PC-3 (cell line): ENCODE data around the gene FOXB1. TPM values are rescaled to one million over a fixed set of nuclear protein-coding genes. Genes with fewer than 3 reads are reported as not detected.

Experiments used
- ATAC-seq: fragments of 200-7000 bp; cut with Tn5 transposase; 2 replicates; pipeline ENCODE4 v1.9.1; 2020; ENCODE audit warnings: mild to moderate bottlenecking, moderate library complexity
- BruUV-seq: library from RNA; stranded (reverse); fragments of 400-500 nt; replicated peaks from 2 replicates; lab custom pipeline; 2021; lab: Mats Ljungman, UMichigan
- CTCF ChIA-PET: fragments of 300-600 bp; sonication (Branson Sonifier 250); formaldehyde crosslinking; loops from one replicate; lab custom pipeline; 2022; ENCODE audit warnings: antibody characterized with exemption; lab: Charles Lee
- POLR2A ChIA-PET: fragments of 300-600 bp; sonication (Branson Sonifier 250); formaldehyde crosslinking; loops from one replicate; lab custom pipeline; 2022; ENCODE audit warnings: antibody characterized with exemption; ENCODE audit not compliant: unreplicated experiment; lab: Charles Lee
- DNase-seq: peaks from one replicate; pipeline ENCODE4 v3.0.0-alpha.2; 2015
- H2AFZ ChIP-seq: fragments of 300-600 bp; sonication (generic); 2 replicates; pipeline ENCODE4 v1.6.0; 2016; ENCODE audit warnings: antibody characterized with exemption, low read length
- H3F3A ChIP-seq: fragments of 300-600 bp; sonication (generic); one replicate; pipeline ENCODE4 v1.6.0; 2017; ENCODE audit warnings: antibody characterized with exemption, low read length, control low read depth, mild to moderate bottlenecking; ENCODE audit not compliant: unreplicated experiment
- H3K27ac ChIP-seq: fragments of 300-600 bp; sonication (generic); 2 replicates; pipeline ENCODE4 v1.5.1; 2016; ENCODE audit warnings: mild to moderate bottlenecking, low read length
- H3K27me3 ChIP-seq: fragments of 300-600 bp; sonication (generic); 2 replicates; pipeline ENCODE4 v1.6.1; 2016; ENCODE audit warnings: low read length, mixed read lengths
- H3K36me3 ChIP-seq: fragments of 300-600 bp; sonication (generic); 2 replicates; pipeline ENCODE4 v1.6.1; 2016; ENCODE audit warnings: low read depth, mixed run types, low read length, mixed read lengths
- H3K4me1 ChIP-seq: fragments of 300-600 bp; sonication (generic); 2 replicates; pipeline ENCODE4 v1.5.1; 2016; ENCODE audit warnings: low read length; ENCODE audit not compliant: insufficient read depth
- H3K4me2 ChIP-seq: fragments of 300-600 bp; sonication (generic); 2 replicates; pipeline ENCODE4 v1.6.0; 2016; ENCODE audit warnings: low read length
- H3K4me3 ChIP-seq: fragments of 300-600 bp; sonication (generic); 2 replicates; pipeline ENCODE4 v1.5.1; 2016; ENCODE audit warnings: mild to moderate bottlenecking, low read length, mixed read lengths
- H3K79me2 ChIP-seq: fragments of 300-600 bp; sonication (generic); 2 replicates; pipeline ENCODE4 v1.6.1; 2017; ENCODE audit warnings: low read length, mixed read lengths
- H3K9ac ChIP-seq: fragments of 300-600 bp; sonication (generic); 2 replicates; pipeline ENCODE4 v1.6.0; 2016; ENCODE audit warnings: mild to moderate bottlenecking, low read length
- H3K9me2 ChIP-seq: fragments of 300-600 bp; sonication (generic); replicated peaks from 2 replicates; pipeline ENCODE4 v1.6.1; 2016; ENCODE audit warnings: mixed run types, low read length, mixed read lengths
- H3K9me3 ChIP-seq: fragments of 300-600 bp; sonication (generic); 2 replicates; pipeline ENCODE4 v1.6.1; 2016; ENCODE audit warnings: low read length, mixed read lengths
- H4K20me1 ChIP-seq: fragments of 300-600 bp; sonication (generic); 2 replicates; pipeline ENCODE4 v1.6.1; 2016; ENCODE audit warnings: low read length, mixed read lengths
- EZH2 ChIP-seq: fragments of 300-600 bp; sonication (generic); IDR thresholded peaks from one replicate; pipeline ENCODE4 v1.6.1; 2017; ENCODE audit warnings: antibody characterized with exemption, mild to moderate bottlenecking, low read length; ENCODE audit not compliant: unreplicated experiment
- EZH2phosphoT487 ChIP-seq: fragments of 300-600 bp; sonication (generic); IDR thresholded peaks from 2 replicates; pipeline ENCODE4 v1.6.1; 2018; ENCODE audit warnings: mild to moderate bottlenecking, antibody characterized with exemption, low read length, borderline replicate concordance
- intact Hi-C: fragments of 100-400 bp; cut with micrococcal nuclease; formaldehyde crosslinking; loops from 2 replicates; pipeline ENCODE4 v1.9.0; 2023
- total RNA-seq: library from RNA; depleted of rRNA; stranded (reverse); fragments of >200 nt; gene quantifications from 2 replicates; pipeline ENCODE4 v1.2.3, GENCODE V29; 2014
- TF ChIP-seq, protein P1 (sequence below): fragments of 300-600 bp; sonication (generic); conservative IDR thresholded peaks from 2 replicates; pipeline ENCODE4 v1.5.1; 2017; ENCODE audit warnings: antibody characterized with exemption, low read depth, mild to moderate bottlenecking, low read length

Gene FOXB1
- total RNA-seq, 1 experiment from 2014 or later = not detected

DNA sequence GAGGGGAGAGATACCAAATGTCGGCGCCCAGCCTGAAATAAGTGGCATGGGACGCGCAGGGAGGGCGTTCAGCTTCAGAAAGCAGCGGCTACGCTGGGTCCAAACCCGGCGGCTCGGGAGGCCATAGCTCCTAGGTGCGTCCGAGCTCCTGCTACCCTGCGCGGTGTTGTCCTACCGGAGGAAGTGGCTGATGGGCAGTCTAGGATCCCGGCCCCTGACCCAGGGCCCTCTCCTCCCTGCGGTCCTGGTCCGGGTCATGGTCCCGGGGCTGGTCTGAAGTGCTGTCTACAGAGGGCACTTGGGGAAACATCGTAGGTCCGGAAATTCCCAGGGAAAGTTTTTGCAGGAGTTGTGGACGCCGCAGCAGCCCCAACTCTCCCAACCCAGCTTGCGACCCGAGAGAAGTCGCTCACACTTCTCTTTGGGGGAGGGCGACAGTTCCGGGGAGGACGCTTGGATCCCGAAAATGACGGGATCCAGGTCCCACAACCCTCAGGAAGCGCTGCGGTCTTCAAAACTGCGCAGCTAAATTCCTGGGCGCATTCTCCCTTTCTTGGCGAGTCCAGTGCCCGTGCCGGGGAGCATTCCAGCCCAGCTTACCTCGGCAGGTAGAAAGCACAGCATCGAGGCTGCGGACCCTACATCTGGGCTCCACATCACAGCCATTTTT is 9.1 kb upstream of the FOXB1 start:
- Histone ChIP-seq H3K4me3 (no peak overlapping the region), H3K4me2 (no peak overlapping the region), H2AFZ (no peak overlapping the region), H3K9ac (no peak overlapping the region), H3K36me3 (no peaks in the 10 kb centered on the region), H3F3A (no peaks in the 10 kb centered on the region), H3K4me1 (peaks cover 5% of the 10 kb centered on the region; the same call in 1 of the 2 replicates), H3K27ac (no peak overlapping the region), H4K20me1 (no peaks in the 10 kb centered on the region), H3K79me2 (no peaks in the 10 kb centered on the region), H3K9me2 (no peaks in the 10 kb centered on the region), H3K27me3 (peaks cover 90% of the 10 kb centered on the region), H3K9me3 (no peaks in the 10 kb centered on the region)
- ChIA-PET POLR2A (no interaction called here), CTCF (no interaction called here)
- no TSS peak for BruUV-seq
- DNase-seq = no peak
- intact Hi-C loops = loop anchor here (5.0 kb wide), 1 partner anchor 182 kb away; no protein-coding TSS in a partner anchor
- TF ChIP-seq, protein P1, sequence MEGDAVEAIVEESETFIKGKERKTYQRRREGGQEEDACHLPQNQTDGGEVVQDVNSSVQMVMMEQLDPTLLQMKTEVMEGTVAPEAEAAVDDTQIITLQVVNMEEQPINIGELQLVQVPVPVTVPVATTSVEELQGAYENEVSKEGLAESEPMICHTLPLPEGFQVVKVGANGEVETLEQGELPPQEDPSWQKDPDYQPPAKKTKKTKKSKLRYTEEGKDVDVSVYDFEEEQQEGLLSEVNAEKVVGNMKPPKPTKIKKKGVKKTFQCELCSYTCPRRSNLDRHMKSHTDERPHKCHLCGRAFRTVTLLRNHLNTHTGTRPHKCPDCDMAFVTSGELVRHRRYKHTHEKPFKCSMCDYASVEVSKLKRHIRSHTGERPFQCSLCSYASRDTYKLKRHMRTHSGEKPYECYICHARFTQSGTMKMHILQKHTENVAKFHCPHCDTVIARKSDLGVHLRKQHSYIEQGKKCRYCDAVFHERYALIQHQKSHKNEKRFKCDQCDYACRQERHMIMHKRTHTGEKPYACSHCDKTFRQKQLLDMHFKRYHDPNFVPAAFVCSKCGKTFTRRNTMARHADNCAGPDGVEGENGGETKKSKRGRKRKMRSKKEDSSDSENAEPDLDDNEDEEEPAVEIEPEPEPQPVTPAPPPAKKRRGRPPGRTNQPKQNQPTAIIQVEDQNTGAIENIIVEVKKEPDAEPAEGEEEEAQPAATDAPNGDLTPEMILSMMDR = no peak
- TF ChIP-seq EZH2phosphoT487 = no peak
- TF ChIP-seq EZH2 = no peak
- no peak for ATAC-seq

DNA sequence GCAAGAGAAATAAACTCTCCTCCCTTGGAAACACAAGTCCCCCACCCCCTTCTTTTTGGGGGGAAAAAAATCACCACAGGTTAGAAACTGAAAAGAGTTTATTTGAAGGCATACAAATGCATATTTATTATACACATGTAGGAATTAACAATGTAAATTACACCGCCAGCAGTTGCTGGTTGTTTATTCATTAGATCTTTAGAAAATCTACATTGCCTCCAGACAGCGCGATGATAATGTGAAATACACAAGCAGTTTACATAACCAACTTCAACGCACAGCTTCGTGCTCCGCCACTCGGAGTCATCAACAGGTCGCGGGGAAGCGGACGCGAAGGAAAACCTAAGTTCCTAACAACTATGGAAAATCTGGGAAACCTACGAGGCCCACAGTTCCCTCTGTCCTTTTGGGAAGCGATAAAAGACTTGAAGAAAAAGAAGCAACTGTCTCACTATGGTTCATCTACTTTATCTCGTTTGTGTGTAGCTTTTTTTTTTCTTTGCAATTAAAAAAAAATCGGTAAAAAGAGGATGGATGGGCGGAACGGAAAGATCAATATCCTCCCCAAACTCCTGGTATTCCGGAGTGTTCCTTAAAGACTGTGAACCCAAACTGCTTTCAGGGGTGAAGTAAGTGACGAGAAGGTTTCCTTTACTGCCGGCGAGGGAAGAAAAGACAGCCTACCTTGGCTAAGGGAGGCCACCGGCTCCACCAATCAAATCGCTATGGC is 8.4 kb upstream of the FOXB1 start:
- Histone ChIP-seq H3K4me2 (no peak overlapping the region), H3K9ac (no peak overlapping the region), H3K9me2 (no peaks in the 10 kb centered on the region), H3K4me1 (peaks cover 5% of the 10 kb centered on the region; the same call in 1 of the 2 replicates), H3K79me2 (no peaks in the 10 kb centered on the region), H3K36me3 (no peaks in the 10 kb centered on the region), H2AFZ (no peak overlapping the region), H3K27ac (no peak overlapping the region), H4K20me1 (no peaks in the 10 kb centered on the region), H3F3A (no peaks in the 10 kb centered on the region), H3K27me3 (peaks cover 91% of the 10 kb centered on the region), H3K4me3 (no peak overlapping the region), H3K9me3 (no peaks in the 10 kb centered on the region)
- ATAC-seq = no peak
- TF ChIP-seq, protein P1 = no peak
- TF ChIP-seq EZH2 (no peak), EZH2phosphoT487 (no peak)
- no TSS peak for BruUV-seq
- POLR2A ChIA-PET = no interaction called here
- CTCF ChIA-PET = no interaction called here
- intact Hi-C loops = loop anchor here (5.0 kb wide), 1 partner anchor 182 kb away; no protein-coding TSS in a partner anchor
- DNase-seq = no peak
